PFSK-1 (cell line): ENCODE data around the gene PCDHB9. TPM values are rescaled to one million over a fixed set of nuclear protein-coding genes. Genes with fewer than 3 reads are reported as not detected.

Source experiments
- FOXP2 ChIP-seq: optimal IDR thresholded peaks from 2 replicates; pipeline ENCODE3; 2011; ENCODE audit warnings: borderline replicate concordance, control low read depth, inconsistent platforms; ENCODE audit not compliant: insufficient read depth; ENCODE audit errors: extremely low read length, extremely low read depth
- POLR2AphosphoS5 ChIP-seq: IDR thresholded peaks from 2 replicates; pipeline ENCODE4 v1.6.1; 2012; ENCODE audit warnings: low read depth, mild to moderate bottlenecking, control low read depth, low read length, moderate library complexity
- SIN3A ChIP-seq: IDR thresholded peaks from 2 replicates; pipeline ENCODE4 v1.6.1; 2012; ENCODE audit warnings: mild to moderate bottlenecking, low read length, moderate library complexity, borderline replicate concordance; ENCODE audit not compliant: insufficient read depth
- TAF1 ChIP-seq: IDR thresholded peaks from 2 replicates; pipeline ENCODE4 v1.6.1; 2012; ENCODE audit warnings: low read length, control low read depth, borderline replicate concordance; ENCODE audit not compliant: insufficient read depth
- polyA plus RNA-seq: library from polyadenylated mRNA; unstranded; fragments of >200 nt; gene quantifications from one replicate; pipeline ENCODE4 v1.2.1, GENCODE V29; 2012; ENCODE audit warnings: low read depth, missing spikeins; ENCODE audit not compliant: insufficient read length
- TF ChIP-seq, protein P1 (sequence below), 2 experiments: IDR thresholded peaks; 2 replicates each; pipeline versions ENCODE4 v1.6.1 to v1.8.0; 2011 to 2012; ENCODE audit warnings: low read depth in 2 of 2, low read length in 2 of 2, control low read depth in 1 of 2, inconsistent platforms in 1 of 2, mild to moderate bottlenecking in 1 of 2, moderate library complexity in 1 of 2; ENCODE audit not compliant: insufficient read depth in 1 of 2

Gene PCDHB9
- 0.53 TPM for polyA plus RNA-seq

DNA sequence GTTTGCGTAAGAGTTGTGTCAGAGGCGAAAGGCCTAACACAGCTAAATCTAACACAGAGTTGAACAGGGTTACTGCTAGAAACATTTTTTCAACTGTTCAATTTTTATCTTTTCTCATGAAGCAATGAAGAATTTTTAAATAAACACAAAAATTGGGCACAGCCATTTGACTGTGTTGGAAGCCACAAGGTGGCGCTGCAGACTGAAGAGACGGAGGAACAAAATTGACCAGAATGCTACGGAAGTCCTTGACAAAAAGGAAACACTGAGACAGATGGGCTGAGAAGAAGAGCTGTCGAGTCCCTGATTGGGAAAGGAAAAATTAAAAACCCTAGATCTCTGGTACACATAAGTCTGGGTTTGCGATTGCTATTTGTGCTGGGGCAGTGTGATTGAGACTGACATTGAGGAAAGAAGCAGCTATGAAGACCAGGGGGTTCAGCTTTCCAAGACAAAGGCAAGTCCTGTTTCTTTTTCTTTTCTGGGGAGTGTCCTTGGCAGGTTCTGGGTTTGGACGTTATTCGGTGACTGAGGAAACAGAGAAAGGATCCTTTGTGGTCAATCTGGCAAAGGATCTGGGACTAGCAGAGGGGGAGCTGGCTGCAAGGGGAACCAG lies at the start of gene PCDHB9:
TSS of gene PCDHB9 (plus strand) at position 265 of the 616 bp plus-strand sequence. CDS start at position 423, 158 bp downstream.
- TF ChIP-seq FOXP2 (no peak), TAF1 (no peak), POLR2AphosphoS5 (no peak), SIN3A (no peak)
- TF ChIP-seq, protein P1, sequence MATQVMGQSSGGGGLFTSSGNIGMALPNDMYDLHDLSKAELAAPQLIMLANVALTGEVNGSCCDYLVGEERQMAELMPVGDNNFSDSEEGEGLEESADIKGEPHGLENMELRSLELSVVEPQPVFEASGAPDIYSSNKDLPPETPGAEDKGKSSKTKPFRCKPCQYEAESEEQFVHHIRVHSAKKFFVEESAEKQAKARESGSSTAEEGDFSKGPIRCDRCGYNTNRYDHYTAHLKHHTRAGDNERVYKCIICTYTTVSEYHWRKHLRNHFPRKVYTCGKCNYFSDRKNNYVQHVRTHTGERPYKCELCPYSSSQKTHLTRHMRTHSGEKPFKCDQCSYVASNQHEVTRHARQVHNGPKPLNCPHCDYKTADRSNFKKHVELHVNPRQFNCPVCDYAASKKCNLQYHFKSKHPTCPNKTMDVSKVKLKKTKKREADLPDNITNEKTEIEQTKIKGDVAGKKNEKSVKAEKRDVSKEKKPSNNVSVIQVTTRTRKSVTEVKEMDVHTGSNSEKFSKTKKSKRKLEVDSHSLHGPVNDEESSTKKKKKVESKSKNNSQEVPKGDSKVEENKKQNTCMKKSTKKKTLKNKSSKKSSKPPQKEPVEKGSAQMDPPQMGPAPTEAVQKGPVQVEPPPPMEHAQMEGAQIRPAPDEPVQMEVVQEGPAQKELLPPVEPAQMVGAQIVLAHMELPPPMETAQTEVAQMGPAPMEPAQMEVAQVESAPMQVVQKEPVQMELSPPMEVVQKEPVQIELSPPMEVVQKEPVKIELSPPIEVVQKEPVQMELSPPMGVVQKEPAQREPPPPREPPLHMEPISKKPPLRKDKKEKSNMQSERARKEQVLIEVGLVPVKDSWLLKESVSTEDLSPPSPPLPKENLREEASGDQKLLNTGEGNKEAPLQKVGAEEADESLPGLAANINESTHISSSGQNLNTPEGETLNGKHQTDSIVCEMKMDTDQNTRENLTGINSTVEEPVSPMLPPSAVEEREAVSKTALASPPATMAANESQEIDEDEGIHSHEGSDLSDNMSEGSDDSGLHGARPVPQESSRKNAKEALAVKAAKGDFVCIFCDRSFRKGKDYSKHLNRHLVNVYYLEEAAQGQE (IDR thresholded peaks at IDR 0.05; ENCODE audit: insufficient read depth in 1 of 2, low read depth in 2 of 2, low read length in 2 of 2): no peak

DNA sequence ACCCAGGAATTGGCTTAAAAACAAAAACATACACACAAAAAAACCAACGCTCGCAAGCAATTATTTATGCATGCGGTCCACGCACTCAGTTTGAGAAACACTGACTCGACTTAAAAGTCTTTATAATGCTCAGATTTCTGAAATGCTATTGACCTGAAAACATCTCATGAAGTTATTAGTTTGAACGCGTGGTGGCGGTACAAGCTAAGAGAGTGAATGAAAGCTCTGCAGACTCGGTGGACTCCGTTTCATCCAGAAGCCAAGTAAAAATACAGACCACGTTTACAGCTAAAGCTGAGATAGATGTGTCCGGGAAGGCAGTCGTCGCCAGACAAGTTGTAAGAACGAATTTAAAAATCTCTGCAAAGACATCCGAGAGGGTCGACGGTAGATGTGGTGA lies 37.1 kb upstream of the PCDHB9 start, which contains the start of gene PCDHB6:
TSS of gene PCDHB6 (plus strand) at position 246 of the 400 bp plus-strand sequence. CDS start 201 bp downstream, outside the sequence.
- TF ChIP-seq FOXP2: no peak
- no peak for TF ChIP-seq SIN3A
- TF ChIP-seq, protein P1 (IDR thresholded peaks at IDR 0.05; ENCODE audit: insufficient read depth in 1 of 2, low read depth in 2 of 2, low read length in 2 of 2): no peak
- no peak for TF ChIP-seq TAF1
- no peak for TF ChIP-seq POLR2AphosphoS5

DNA sequence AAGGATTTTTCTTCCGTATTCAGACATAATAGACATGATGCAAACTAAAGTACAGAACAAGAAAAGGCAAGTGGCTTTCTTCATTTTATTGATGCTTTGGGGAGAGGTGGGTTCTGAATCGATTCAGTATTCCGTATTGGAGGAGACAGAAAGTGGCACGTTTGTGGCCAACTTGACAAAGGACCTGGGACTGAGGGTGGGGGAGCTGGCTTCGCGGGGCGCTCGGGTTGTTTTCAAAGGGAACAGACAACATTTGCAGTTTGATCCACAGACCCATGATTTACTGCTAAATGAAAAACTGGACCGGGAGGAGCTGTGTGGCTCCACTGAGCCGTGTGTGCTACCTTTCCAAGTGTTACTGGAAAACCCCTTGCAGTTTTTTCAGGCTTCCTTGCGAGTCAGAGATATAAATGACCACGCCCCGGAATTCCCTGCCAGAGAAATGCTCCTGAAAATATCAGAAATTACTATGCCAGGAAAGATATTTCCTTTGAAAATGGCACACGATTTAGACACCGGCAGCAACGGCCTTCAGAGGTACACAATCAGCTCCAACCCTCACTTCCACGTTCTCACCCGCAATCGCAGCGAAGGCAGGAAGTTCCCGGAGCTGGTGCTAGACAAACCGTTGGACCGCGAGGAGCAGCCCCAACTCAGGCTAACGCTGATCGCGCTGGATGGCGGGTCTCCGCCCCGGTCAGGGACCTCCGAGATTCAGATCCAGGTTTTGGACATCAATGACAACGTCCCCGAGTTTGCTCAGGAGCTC lies 36.6 kb upstream of the PCDHB9 start:
- TF ChIP-seq POLR2AphosphoS5: no peak
- TF ChIP-seq, protein P1 (IDR thresholded peaks at IDR 0.05; ENCODE audit: insufficient read depth in 1 of 2, low read depth in 2 of 2, low read length in 2 of 2): no peak
- no peak for TF ChIP-seq FOXP2
- TF ChIP-seq TAF1: no peak

DNA sequence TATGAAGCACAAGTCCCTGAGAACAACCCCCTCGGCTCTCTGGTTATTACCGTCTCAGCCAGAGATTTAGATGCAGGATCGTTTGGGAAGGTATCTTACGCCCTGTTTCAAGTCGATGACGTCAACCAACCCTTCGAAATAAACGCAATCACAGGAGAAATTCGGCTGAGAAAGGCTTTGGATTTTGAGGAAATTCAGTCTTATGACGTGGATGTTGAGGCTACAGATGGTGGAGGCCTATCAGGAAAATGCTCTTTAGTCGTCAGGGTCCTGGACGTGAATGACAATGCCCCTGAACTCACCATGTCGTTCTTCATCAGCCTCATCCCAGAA lies 36.0 kb upstream of the PCDHB9 start:
- TF ChIP-seq POLR2AphosphoS5: no peak
- no peak for TF ChIP-seq FOXP2
- TF ChIP-seq, protein P1 (IDR thresholded peaks at IDR 0.05; ENCODE audit: insufficient read depth in 1 of 2, low read depth in 2 of 2, low read length in 2 of 2): no peak
- no peak for TF ChIP-seq TAF1
- TF ChIP-seq SIN3A: no peak
